GM19035 (cell line): Measurements from ENCODE around the gene CD93.

ENCODE experiments used
- ATAC-seq: cut with Tn5 transposase; IDR thresholded peaks from one replicate; pipeline ENCODE4 v1.9.1; 2021; ENCODE audit not compliant: unreplicated experiment

The CD93 gene

DNA sequence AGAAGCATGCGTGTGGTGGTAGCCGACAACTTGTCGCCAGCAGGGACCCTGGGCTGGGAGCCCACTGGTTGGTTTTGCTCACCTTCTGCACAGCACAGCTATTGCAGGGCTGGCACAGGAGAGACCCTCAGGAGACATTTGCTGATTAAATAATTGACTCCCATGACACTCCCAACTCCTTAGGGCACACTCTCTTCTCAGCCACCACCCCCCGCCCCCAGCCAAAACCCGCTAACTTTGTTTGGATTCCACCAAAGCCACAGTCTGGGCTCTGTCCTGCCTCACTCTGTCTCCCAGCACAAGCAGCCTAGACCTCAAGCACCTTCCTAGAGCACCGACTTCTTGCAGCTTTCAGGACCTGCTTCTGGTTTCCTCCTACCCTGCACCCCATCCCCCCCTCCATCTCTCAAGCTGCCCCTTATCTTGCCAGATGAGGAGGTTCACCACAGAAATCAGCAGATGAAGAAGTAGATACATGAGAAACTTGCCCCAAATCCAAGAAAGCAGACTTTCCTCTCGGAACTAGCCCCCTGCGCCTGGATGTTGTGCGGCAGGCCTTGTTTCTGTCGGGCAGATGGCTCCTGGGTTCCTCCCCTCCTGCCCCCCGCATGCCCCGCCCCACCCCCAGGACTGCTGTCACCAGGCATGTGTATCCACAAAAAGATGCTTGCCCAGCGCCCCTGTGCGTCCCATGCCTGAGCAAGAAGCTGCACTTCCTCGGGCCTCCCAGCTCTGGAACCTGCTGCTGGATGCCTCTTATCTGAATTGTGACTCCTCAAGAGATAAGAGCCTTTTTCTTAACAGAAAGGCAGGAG, 35.0 kb upstream of the CD93 start:
- ATAC-seq: no peak

DNA sequence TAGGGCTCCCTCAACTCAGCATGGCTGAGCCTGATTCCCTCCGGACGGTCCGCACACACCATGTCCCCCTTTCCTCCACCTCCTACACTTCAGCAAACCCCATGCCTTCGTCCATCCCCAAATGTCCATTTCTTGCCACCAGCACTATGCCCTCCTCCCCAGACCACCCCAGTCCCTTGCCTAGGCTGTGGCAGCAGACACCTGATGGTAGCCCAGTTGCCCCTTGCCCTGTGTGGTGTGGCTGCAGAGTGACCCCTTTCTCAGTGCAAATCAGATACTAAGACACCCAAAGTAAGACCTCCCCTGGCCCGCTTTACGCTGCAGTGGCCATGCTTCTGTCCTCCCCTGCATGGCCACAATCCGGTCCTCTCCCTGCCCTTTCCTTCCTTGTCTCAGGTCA, 34.1 kb upstream of the CD93 start:
- ATAC-seq: no peak

DNA sequence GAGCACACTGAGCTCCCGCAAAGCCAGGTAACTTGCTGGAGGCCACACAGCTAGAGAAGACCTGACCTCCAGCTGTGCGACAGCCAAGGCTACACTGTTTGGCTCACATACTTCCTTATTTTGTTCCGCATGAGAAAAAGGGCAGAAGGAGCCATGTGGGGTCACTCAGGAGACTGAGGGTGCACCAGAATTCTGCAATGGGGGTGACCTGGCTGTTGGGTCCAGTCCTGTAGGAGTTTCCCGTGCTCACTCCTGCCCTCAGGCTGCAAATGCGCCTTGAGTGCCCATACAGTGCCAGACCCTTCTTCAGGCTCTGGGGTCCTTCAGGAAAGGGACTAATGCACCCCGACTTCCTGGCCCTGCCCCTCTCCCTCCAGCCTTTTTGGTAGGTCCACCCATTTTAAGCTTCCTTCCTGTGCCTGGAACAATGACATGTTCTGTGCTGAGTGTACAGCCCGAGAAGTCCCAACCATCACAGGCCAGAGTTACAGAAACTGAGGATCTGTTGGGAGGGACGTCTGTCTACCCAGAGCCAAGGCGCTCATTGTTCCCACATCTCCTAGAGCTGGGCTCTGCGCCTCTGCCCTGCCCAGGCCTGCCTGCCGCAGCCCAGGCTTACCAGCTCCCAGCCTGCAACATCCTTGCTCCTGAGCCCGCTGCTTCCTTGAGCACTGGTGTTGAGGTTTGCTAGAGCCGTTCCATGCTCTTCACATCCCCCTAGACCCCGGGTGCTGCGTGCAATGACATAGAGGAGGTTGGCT, 33.5 kb upstream of the CD93 start:
- no peak for ATAC-seq

DNA sequence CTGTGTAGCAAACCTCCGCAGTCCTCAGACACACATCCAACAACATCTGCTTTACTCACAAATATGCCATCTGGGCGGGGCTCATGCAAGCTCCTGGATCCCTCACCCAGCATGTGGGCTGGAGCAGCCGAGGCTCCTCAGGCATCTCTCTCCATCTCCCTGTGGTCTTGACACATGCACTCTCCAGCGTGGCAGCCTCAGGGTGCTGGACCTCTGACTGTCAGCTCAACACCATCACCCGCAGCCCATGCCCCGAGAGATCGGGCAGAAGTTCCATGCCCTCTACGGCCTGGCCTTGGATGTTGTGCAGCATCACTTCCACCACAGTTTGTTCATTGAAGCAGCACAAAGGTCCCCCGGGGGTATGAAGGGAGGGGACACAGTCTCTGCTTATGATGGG, 32.6 kb upstream of the CD93 start:
- ATAC-seq: no peak

DNA sequence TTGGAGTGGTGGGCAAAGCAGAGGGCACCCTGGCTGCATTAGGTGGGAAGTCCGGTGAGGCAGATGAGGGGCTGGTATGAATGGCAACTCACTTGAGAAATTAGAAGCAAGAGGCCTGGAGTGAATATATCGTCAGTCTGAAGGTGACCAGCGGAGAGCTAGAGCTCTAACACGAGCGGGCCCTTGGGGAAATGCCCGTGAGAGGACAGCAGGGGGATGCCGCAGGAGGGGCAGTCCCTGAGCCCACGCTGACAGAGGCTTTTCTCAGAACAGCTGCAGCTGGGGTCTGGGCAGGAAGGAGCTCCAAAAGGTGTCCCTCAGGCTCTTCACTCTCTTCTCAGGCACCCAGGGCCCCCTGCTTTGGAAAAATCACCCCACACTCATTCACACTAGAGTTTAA, 32.0 kb upstream of the CD93 start:
- ATAC-seq: peak; percentile 53

DNA sequence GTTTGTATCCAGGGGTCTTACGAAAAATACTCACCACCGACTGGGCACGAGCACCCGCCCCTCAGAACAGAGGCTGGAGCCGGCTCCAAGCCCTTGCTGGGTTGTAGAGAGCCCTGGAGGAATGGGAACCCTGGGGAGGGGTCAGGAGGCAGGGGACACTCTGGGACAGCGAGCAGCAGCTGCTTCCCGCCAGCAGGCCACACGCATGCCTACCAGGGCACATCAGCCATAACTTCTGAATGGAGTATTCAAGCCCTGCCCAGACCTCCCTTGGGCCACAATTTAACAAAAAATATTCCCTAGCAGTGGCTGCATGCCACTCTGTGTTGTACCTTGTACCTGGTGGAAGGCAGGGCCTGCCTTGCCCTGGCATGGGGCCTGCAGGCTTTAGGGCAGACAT, 31.6 kb upstream of the CD93 start:
- ATAC-seq: no peak

DNA sequence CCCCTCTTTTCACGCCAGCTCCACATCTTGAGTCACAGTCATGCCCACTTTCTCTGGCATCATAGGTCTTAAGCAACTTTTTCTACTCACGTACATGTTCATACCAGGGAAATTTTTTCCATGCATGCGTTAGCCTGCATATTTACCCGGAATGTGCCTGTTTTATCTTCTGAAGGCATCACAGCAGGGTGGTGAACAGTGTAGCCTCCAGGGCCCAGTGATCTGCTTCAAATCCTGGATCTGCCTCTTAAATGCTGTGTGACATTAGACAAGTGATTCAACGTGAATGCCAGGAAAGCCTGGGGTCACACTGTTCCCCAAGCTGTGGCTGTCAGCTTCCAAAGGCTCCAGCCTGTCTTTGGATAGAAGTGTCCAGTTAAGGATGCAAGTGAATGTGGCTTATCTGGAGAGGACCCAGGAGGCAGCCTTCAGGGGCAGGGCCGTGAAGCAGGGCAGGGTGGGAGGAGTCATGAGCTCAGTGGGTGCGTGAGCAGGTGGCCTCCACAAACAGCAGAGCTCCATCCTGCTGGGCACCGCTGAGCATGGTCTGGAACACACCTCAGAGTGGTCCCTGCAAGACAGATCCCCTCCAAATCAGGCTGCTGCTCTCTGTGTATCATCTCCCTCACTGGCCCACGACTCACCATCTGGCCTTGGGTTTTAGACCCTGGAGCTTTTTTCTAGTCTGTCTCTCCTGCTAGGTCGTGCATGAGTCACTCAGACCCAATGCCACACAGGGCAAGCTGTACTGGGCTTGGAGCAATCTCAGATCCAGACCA, 30.4 kb upstream of the CD93 start:
- ATAC-seq: no peak

DNA sequence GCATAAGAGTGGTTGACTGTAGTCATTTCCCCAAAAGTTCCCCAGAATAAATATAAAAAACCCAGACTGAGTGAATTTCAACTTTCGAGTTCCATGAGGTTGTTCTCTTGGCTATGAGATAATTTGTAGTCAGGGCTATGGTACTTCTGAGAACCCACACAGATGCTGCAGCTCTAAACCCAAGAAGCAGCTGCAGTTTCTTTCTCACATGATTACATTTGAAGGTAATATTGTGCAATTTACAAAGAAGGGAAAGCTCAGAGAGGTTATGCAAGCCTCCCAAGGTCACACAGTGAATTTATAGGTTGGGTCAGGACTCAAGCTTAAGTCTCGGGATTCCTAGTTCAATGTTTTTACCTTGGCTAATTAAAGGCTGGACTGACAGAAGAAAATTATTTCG, 29.7 kb upstream of the CD93 start:
- no peak for ATAC-seq

DNA sequence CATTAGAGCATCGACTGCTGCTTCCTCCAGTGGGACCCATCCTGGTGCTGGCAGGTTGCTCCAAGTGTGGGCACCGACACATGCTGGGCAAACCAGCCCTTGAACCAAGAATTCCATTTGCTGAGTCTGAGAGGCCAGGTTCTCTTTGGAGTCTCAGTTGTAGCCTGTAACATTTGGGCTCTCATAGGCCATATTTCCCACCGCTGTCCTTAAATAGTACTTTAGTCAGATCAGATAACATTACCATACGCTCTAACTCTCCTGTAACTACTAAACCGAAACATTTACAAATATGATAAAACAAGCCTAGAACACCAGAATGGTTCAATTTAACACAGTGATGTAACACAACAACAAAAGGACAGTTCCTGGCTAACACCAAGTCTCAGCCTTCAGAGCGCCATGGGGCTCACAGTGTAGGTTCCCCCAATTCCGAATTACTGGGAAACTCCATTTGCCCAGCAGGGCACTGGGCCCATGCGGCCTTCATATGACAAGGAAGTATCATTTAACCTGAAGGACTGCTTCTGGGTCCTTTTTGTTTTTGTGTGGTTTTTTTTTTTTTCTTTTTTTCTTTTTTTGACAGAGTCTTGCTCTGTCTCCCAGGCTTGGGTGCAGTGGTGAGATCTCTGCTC, 28.4 kb upstream of the CD93 start:
- ATAC-seq: no peak

DNA sequence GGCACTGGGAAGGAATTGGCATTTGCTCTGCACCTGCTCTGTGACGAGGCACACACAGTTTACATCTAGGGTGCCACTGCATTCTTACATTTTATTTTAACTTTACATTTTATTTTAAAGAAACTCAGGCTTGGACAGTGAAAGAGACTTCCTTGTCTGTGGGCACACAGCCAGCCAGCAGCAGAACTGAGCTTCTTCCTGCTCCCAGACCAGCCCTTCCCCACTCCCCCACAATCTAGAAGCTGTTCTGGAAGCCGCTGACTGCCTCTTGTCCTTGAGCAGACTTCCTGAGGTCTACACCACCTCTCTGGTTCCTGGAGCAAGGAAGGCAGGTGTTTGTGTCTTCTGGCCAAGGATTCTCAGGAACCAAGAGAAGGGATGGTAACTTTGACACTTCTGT, 27.9 kb upstream of the CD93 start:
- no peak for ATAC-seq

DNA sequence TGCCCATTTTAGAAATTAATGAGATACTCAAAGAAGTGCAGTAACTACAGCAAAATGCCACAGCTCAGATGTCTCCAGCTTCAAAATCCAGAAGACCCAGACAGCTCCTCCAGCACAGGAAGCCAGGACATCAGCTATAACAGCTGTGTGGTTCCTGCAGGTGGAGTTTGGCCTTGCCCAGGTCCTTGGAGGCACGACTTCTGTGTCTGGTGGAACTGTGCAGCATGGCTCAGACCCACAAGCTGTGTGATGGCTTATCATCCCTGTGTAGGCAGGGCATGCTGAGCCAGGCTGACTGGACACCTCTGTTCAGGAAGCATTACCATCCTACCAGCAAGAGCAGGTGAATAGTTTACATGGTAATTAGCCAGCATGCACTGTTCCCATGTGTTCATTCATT, 26.5 kb upstream of the CD93 start:
- ATAC-seq: no peak

DNA sequence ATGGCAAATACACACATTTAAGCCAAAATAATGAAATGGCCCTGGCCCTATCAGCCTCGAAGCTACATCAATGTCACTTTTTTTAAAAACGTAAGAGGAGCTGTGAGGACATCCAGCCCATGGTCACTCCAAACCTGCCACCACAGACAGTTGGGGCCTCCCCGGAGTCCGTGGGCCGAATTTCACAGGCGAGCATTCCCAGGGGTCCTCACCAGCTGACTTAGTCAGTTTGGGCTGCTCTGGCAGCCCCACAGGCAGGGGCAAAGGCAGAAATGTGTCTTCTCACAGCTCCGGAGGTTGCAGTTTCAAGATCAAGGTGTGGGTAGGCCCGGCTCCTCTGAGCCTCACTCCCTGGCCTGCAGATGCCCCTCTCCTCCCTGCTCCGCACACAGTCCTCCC, 25.8 kb upstream of the CD93 start:
- ATAC-seq: no peak

DNA sequence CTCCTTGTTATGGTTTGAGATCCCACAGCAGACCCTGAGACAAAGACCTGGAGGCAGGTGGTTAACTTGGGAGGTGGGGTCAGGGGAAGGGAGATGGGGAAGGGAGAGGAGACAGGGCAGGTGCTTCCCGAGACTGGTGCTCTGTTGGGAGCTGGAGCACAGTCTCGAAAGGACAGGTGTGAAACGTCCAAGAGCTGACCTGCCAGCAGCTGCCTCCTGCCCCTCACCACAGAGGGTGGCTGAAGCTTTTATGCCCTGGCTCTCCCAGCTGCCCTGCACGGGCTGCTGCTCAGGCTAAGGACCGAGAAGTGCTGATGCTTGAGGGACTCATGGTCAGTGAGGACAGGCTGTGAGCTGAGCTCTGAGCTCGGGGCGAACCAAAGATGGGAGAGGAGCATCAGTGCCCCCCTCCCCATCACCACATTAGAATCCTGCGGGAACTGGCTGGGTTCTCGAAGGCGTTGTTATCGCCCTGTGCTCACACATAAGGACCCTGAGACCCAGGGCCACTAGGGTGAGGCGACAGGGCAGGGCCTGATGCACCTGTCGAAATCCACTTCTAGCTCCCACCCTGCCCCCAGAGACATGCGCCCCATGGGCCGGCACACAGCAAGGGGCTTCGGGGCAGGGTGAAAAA, 25.3 kb upstream of the CD93 start:
- ATAC-seq: no peak

DNA sequence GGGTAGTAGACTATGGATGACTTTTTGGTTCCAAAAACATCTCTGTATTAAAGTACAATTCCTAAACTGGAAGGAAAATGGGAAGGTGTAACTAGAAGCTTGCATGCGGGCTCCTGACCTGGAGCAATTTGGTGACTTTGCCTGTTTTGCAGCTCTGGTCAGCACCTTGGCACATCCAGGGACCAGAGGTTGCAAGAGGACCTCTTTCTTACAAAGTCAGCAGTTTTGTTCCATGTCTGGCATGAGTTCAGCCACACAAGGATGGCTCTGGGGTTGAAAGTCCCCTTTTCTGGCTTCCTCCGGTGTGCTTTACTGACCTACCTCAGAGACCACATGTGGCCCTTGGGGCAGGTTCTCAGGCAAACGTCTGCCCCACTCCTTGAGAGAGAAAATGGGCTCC, 22.7 kb upstream of the CD93 start:
- ATAC-seq: no peak

DNA sequence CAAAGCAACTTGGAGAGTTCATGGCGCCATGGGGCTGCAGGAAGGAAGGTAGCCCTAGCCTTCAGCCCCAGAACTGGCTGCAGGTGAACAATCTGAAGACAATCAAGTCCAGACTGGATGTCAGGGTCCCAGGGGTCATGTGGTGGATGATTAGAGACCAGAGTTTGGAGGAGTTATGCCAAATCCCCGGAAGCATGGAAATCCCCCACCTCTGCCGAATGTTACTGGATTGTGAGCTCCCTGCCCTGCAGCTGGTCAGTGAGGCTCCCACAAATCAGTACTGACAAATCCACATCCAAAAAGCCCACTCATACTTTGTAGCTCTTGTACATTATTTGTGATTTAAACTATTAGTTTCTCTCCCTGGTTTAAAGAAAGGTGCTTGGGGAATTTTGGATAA, 21.3 kb upstream of the CD93 start:
- no peak for ATAC-seq

DNA sequence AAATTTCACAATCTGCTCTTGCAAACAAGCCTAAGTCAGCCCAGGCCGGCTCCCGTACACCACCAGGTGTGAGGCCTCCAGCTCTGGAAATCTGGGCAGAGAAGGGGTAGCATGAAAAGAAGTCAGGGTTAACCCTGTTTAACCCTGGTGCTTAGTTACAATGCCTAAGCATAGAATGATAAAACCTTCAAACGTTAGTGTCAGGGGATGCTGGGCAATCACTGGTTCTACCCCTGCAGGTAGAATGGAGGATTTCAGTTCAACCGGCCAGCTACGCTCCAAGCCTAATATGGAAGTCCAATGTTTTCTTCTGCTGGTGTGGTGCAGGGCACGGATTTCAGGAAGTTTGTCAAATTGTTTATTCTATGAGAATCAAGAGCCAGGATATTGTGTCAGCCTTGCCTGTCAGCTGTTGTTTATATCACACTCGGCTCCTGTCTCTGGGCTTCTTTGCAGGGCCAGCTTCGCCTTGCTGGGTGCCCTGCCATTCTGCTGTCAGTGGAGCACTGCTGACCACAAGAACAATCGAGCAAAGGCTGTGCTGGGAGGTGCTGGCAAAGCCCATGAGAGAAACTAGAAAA, 20.2 kb upstream of the CD93 start:
- ATAC-seq: no peak

DNA sequence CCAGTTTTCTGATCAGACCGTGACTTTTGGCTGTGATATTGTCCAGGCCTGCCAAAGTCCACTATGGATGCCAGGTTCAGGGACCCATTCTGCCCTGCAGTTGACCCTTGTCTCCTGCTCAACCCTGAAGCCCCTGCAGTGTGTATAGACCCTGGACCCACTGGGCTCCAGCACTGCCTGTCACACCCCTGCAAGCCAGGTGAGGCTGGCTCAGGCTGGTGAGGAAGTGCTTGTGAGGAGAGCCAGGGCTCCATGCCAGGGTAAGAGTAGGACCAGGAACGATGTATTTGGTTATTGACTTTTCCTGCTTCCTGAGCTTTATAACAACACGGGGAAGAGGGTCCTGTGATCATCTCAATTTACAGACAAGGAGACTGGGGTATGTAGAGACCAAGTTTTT, 19.1 kb upstream of the CD93 start:
- ATAC-seq: no peak

DNA sequence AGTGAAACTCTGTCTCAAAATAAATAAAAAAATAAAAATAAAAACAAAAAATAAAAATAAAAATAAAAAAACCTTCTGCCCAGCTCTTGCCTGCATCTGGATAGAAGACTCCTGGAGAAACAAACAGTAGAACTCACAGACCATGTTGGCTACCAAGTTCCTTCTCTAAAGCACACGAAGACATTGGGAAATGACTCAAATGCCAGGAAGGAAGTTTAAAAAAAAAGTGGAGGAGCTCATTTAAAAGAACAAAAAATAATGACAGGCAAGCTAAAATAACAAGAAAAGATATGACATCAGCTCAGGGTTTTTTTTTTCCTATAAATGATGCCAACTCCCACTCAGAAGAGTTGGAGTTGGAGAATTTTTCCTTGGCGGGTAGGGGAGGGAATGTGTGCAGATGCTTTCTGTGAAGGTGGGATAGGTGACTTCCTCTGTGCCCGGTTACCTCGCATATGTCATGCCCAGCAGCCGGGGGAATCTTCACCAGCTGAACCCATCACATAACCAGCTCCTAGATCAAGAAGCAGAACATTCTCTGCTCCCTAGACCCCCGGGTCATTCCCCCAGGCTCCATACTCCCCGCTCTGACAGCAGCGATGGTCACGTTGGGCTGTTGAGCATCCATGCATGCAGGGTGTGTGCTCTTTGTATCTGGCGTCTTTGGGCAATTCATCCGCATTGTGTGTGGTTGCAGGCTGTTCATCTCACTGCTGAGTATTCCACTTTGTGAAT, 17.3 kb upstream of the CD93 start:
- ATAC-seq: no peak

DNA sequence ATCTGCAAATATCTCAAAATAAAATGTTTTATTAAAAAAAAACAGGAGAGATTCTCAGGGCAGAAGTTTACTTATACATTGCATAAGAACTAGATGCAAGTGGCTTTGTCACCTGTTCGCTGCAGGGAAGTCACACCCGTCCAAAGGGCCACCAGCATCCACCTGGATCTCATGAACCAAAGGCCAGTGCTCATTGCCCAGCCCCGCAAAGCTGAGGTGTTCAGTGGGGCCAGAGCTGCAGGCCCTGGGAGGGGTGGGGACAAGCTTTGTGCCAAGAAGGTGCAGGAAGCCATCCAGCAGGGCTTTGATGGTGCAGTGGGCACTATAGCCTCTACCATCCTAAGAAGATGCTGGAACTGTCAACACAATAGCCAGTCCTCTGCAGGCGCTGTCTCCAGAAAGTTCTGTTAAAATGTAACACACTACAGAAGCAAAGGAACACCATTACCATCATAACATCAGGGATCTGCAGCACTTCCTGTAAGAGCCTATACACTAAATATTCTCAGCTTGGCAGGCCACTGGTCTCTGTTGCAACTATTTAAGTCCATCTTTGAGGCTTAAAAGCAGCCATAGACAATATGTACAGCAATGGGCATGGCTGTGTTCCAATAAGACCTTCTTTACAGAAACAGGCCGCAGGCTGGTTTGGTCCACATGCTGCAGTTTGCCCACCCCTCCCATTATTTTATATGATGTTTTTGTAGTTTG, 15.7 kb upstream of the CD93 start:
- no peak for ATAC-seq
